Caco-2 (cell line): Measurements from ENCODE around the gene SLC26A1. TPM values are rescaled to one million over a fixed set of nuclear protein-coding genes. Genes with fewer than 3 reads are reported as not detected.

Experiments used
- BruUV-seq: library from RNA; stranded (reverse); fragments of 400-500 nt; replicated peaks from 2 replicates; lab custom pipeline; 2021; lab: Mats Ljungman, UMichigan
- CTCF ChIA-PET: fragments of 300-600 bp; sonication (Branson Sonifier 250); formaldehyde crosslinking; loops from one replicate; lab custom pipeline; 2022; ENCODE audit warnings: antibody characterized with exemption; lab: Charles Lee
- POLR2A ChIA-PET: fragments of 300-600 bp; sonication (Branson Sonifier 250); formaldehyde crosslinking; loops from one replicate; lab custom pipeline; 2022; ENCODE audit warnings: antibody characterized with exemption; lab: Charles Lee
- DNase-seq, 2 experiments: peaks; one replicate each; pipeline versions ENCODE4 v3.0.0 to v3.0.0-alpha.2; 2020 to 2022
- H3K27me3 ChIP-seq: replicated peaks from 2 replicates; pipeline ENCODE4 v1.6.0; 2011; ENCODE audit warnings: low read length; ENCODE audit not compliant: control insufficient read depth, insufficient read depth
- H3K36me3 ChIP-seq: 2 replicates; pipeline ENCODE4 v1.5.1; 2011; ENCODE audit warnings: low read length; ENCODE audit not compliant: control insufficient read depth, insufficient read depth
- H3K4me1 ChIP-seq: fragments of 250-450 bp; sonication (Bioruptor Pico); 2 replicates; pipeline ENCODE4 v1.5.1; 2020; ENCODE audit warnings: mild to moderate bottlenecking
- H3K4me3 ChIP-seq: 2 replicates; pipeline ENCODE4 v1.5.1; 2011; ENCODE audit warnings: low read depth, mild to moderate bottlenecking, control low read depth, low read length
- H3K9me3 ChIP-seq: fragments of 250-450 bp; sonication (Bioruptor Pico); 2 replicates; pipeline ENCODE4 v1.5.1; 2020; ENCODE audit warnings: mild to moderate bottlenecking, moderate library complexity
- H3K27ac Mint-ChIP-seq: one replicate; pipeline ENCODE4 v1.8.0; 2022; ENCODE audit warnings: mixed read lengths; ENCODE audit not compliant: unreplicated experiment
- H3K27me3 Mint-ChIP-seq: one replicate; pipeline ENCODE4 v1.8.0; 2022; ENCODE audit warnings: mixed read lengths; ENCODE audit not compliant: insufficient read depth, unreplicated experiment
- H3K36me3 Mint-ChIP-seq: one replicate; pipeline ENCODE4 v1.8.0; 2022; ENCODE audit warnings: mild to moderate bottlenecking, mixed read lengths; ENCODE audit not compliant: insufficient read depth, unreplicated experiment
- H3K4me1 Mint-ChIP-seq: one replicate; pipeline ENCODE4 v1.8.0; 2022; ENCODE audit warnings: low read depth, mixed read lengths; ENCODE audit not compliant: unreplicated experiment
- H3K4me3 Mint-ChIP-seq: one replicate; pipeline ENCODE4 v1.8.0; 2022; ENCODE audit warnings: mild to moderate bottlenecking, moderate library complexity, mixed read lengths; ENCODE audit not compliant: unreplicated experiment
- H3K9me3 Mint-ChIP-seq: one replicate; pipeline ENCODE4 v1.8.0; 2022; ENCODE audit warnings: mixed read lengths; ENCODE audit not compliant: unreplicated experiment
- CTCF ChIP-seq, 2 experiments: fragments of 200-600 bp in 1 of 2; IDR thresholded peaks; 1 replicate in 1 of 2; 2 replicates in 1 of 2; pipeline versions ENCODE4 v1.5.1 to v1.8.0; 2011 to 2022; ENCODE audit warnings: antibody characterized with exemption in 1 of 2, control low read depth in 1 of 2, inconsistent platforms in 1 of 2, low read depth in 1 of 2, low read length in 1 of 2, mild to moderate bottlenecking in 1 of 2, moderate library complexity in 1 of 2; ENCODE audit not compliant: insufficient read depth in 1 of 2, severe bottlenecking in 1 of 2, unreplicated experiment in 1 of 2
- intact Hi-C: fragments of 100-400 bp; cut with micrococcal nuclease; formaldehyde crosslinking; loops from one replicate; pipeline ENCODE4 v1.10.0; 2022; ENCODE audit not compliant: unreplicated experiment
- total RNA-seq: library from RNA; stranded (reverse); gene quantifications from 2 replicates; pipeline ENCODE4 v1.2.3, GENCODE V29; 2022

The SLC26A1 gene
- total RNA-seq, 1 experiment from 2014 or later: 9.6 TPM

- TF ChIP-seq CTCF (IDR thresholded peaks at IDR 0.05; ENCODE audit: insufficient read depth in 1 of 2, low read depth in 1 of 2, low read length in 1 of 2, severe bottlenecking in 1 of 2, unreplicated experiment in 1 of 2): no peak
- intact Hi-C loops: no loop called here
- H3K27ac Mint-ChIP-seq: no peak overlapping the region
- Histone ChIP-seq H3K4me1 (no peaks in the 10 kb centered on the region), H3K36me3 (no peaks in the 10 kb centered on the region), H3K9me3 (no peaks in the 10 kb centered on the region), H3K27me3 (no peaks in the 10 kb centered on the region), H3K4me3 (no peak overlapping the region)
- CTCF ChIA-PET: no interaction called here
- H3K27me3 Mint-ChIP-seq: no peaks in the 10 kb centered on the region
- peaks cover 10% of the 10 kb centered on the region for H3K36me3 Mint-ChIP-seq
- POLR2A ChIA-PET: no interaction called here
- H3K9me3 Mint-ChIP-seq: no peaks in the 10 kb centered on the region
- BruUV-seq: no TSS peak
- no peak overlapping the region for H3K4me3 Mint-ChIP-seq
- DNase-seq: no peak
- no peaks in the 10 kb centered on the region for H3K4me1 Mint-ChIP-seq
Measured at GRCh38 chr4:1019729-1020470, 26.7 kb upstream of the SLC26A1 start.

GRCh38 chr4:1019320-1019719, 26.1 kb upstream of the SLC26A1 start:
- no peaks in the 10 kb centered on the region for H3K27me3 Mint-ChIP-seq
- no peak for DNase-seq
- CTCF ChIA-PET: no interaction called here
- Histone ChIP-seq H3K36me3 (no peaks in the 10 kb centered on the region), H3K27me3 (no peaks in the 10 kb centered on the region), H3K9me3 (no peaks in the 10 kb centered on the region), H3K4me1 (no peaks in the 10 kb centered on the region), H3K4me3 (no peak overlapping the region)
- peaks cover 5% of the 10 kb centered on the region for H3K36me3 Mint-ChIP-seq
- no TSS peak for BruUV-seq
- no peaks in the 10 kb centered on the region for H3K4me1 Mint-ChIP-seq
- H3K9me3 Mint-ChIP-seq: no peaks in the 10 kb centered on the region
- no peak for TF ChIP-seq CTCF (IDR thresholded peaks at IDR 0.05; ENCODE audit: insufficient read depth in 1 of 2, low read depth in 1 of 2, low read length in 1 of 2, severe bottlenecking in 1 of 2, unreplicated experiment in 1 of 2)
- intact Hi-C loops: no loop called here
- H3K4me3 Mint-ChIP-seq: no peak overlapping the region
- no peak overlapping the region for H3K27ac Mint-ChIP-seq
- POLR2A ChIA-PET: no interaction called here

GRCh38 chr4:1018147-1019020, 25.2 kb upstream of the SLC26A1 start:
- no TSS peak for BruUV-seq
- H3K4me1 Mint-ChIP-seq: no peaks in the 10 kb centered on the region
- no peaks in the 10 kb centered on the region for H3K9me3 Mint-ChIP-seq
- no peak overlapping the region for H3K4me3 Mint-ChIP-seq
- Histone ChIP-seq H3K4me3 (no peak overlapping the region), H3K36me3 (no peaks in the 10 kb centered on the region), H3K9me3 (no peaks in the 10 kb centered on the region), H3K27me3 (no peaks in the 10 kb centered on the region), H3K4me1 (no peaks in the 10 kb centered on the region)
- ChIA-PET CTCF (no interaction called here), POLR2A (no interaction called here)
- peaks cover 5% of the 10 kb centered on the region for H3K36me3 Mint-ChIP-seq
- intact Hi-C loops: no loop called here
- H3K27ac Mint-ChIP-seq: no peak overlapping the region
- no peak for TF ChIP-seq CTCF (IDR thresholded peaks at IDR 0.05; ENCODE audit: insufficient read depth in 1 of 2, low read depth in 1 of 2, low read length in 1 of 2, severe bottlenecking in 1 of 2, unreplicated experiment in 1 of 2)
- H3K27me3 Mint-ChIP-seq: no peaks in the 10 kb centered on the region
- DNase-seq: no peak
